GM19438 (cell line): ENCODE data around the gene HNRNPH2.

Source experiments
- ATAC-seq: cut with Tn5 transposase; IDR thresholded peaks from one replicate; pipeline ENCODE4 v1.9.1; 2021; ENCODE audit warnings: low read depth; ENCODE audit not compliant: unreplicated experiment

The HNRNPH2 gene

GRCh38 chrX:101450961-101451360 is 42.9 kb downstream of the HNRNPH2 start:
- no peak for ATAC-seq

- no peak for ATAC-seq
Measured at GRCh38 chrX:101452056-101452455, 44.0 kb downstream of the HNRNPH2 start.

GRCh38 chrX:101460669-101461068 is 52.6 kb downstream of the HNRNPH2 start:
- ATAC-seq: no peak

- peak; percentile 66 for ATAC-seq
Measured at GRCh38 chrX:101462892-101463291, 54.9 kb downstream of the HNRNPH2 start.
